ENCODE results near the gene MEF2A.

GRCh38 chr15:99712415-99712814 is 146.6 kb downstream of the MEF2A start:
- TF ChIP-seq CTCF (conservative IDR thresholded peaks at IDR 0.05 in 1 of 2, IDR thresholded peaks at IDR 0.05 in 1 of 2; ENCODE audit: extremely low read depth in 1 of 2, insufficient read depth in 1 of 2, low read depth in 1 of 2, low read length in 2 of 2): no peak
- TF ChIP-seq EZH2 (IDR thresholded peaks at IDR 0.05; ENCODE audit: borderline replicate concordance, low read length): no peak

Measured in mammary epithelial cell (primary cell).